ENCODE data around the gene MBD3L2B.

The MBD3L2B gene

GRCh38 chr19:7010722-7011593 is 10.3 kb downstream of the MBD3L2B start:
- DNase-seq = no peak

DNA sequence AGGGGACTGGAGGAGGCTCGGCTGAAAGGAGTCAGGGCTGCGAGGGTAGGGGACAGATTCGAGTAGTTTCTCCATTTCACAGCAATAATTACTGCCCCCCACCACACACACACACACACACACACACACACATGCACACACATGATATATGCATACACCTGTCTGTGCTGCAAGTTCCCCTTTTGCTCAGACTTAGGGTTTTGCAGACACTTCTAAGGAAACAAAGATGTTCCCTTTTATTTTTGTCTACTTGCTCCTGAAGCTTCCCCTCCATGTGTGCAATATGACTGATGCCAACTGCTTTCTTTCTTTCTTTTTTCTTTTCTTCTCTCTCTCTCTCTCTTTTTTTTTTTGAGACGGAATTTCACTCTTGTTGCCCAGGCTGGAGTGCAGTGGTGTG is 13.4 kb downstream of the MBD3L2B start:
- DNase-seq = no peak

GRCh38 chr19:7006135-7006704 is 15.0 kb downstream of the MBD3L2B start:
- no peak for DNase-seq

- no peak for DNase-seq
These were observed 16.8 kb downstream of the MBD3L2B start for GRCh38 chr19:7004313-7004931.

- DNase-seq = no peak
These were observed 20.4 kb downstream of the MBD3L2B start for GRCh38 chr19:7000816-7001215.

DNA sequence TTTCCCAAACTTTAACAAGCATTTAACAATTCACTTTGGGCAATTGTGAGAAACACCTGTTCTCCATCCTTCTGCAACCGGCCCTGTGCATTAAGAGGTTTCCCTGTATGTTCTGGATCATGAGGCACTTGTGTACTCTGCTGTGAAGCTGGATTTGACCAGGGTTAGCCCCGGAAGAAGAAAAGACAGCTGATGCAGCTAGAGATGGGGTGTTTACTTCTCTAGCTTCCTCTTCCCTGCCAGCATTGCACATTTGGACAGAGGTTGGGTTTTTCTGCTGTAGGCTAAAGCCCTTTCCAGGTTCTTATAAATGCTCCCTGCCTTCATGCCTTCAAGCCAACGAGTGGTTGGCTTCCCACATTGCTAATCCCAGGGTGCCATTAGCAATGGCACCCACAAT is 20.9 kb downstream of the MBD3L2B start:
- no peak for DNase-seq

DNA sequence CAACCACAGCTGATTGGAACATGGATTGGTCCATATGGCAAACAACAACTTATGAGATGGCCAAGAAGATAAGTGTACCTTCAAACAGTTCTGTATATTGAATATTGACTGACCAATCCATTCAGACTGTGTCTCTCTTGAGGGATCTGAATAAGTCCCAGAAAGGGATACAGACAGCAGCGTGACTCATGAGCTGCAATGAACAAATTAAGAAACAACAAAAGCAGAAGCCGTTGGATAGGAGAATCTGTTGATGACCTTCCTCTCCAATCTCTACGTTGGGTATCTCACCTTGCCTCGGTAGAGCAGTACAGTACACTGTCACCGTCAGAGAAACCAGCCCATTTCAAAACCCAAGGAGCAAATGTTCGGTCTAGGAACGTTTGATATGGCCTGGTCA is 21.3 kb downstream of the MBD3L2B start:
- no peak for DNase-seq

- no peak for DNase-seq
These were observed 23.4 kb downstream of the MBD3L2B start for GRCh38 chr19:6997679-6998445.

DNA sequence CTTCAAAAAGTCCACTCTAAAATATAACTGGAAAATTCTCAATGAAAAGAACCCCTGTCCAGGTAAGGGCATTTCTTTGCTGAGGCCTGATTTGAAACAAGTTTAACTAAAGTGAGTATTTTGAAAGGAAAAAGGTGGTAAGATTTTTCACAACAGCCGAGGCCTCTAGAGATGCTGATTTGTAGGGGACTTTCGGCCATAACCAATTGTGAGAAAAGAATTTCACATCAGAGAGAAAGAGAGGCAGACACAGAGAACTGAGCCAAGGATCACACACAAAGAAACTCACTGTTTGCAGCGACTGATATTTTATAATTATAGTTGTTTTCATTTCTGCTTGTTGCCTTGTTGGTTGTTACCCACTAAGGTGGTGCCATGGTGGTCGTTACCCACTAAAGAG is 24.4 kb downstream of the MBD3L2B start:
- no peak for DNase-seq

DNA sequence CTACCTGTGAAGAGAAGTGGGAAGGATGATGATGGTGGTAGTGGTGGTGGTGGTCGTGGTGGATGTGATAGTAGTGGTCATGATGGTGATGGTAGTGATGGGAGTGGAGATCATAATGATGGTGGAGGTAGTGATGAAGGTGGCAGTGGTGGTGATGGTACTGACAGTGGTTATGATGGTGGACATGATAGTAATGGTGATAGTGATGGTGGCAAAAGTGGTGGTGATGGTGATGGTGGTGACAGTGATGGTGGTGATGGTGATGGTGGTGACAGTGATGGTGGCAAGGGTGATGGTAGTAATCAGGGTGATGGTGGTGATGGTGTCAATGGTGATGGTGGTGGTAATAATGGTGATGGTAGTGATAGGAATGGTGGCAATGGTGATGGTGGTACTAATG is 26.2 kb downstream of the MBD3L2B start:
- no peak for DNase-seq

DNA sequence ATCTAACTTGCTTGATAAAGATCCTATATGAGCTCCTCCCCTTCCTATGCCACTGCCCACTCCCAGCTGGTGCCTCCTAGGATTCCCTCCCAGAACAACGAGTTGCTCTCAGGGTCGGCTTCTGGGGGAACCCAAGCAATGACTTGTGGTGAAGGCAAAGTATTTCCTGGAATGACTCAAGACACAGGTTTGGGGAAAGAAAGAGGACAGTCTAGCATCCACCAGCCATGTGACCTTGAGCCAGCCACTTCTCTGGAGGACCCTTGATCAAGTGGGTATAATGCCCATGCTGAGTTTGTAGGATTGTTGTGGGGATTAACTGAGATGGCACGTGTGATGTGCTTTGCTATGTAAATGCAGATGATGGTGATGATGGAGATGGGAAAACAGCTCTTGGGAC is 33.0 kb downstream of the MBD3L2B start:
- DNase-seq = no peak

GRCh38 chr19:6987850-6988249 is 33.4 kb downstream of the MBD3L2B start:
- DNase-seq = no peak

- DNase-seq = no peak
These were observed 37.8 kb downstream of the MBD3L2B start for GRCh38 chr19:6983448-6983847.

- DNase-seq = peak; percentile 40
These were observed 41.8 kb downstream of the MBD3L2B start for GRCh38 chr19:6979399-6979798.

GRCh38 chr19:6976197-6976596 is 45.0 kb downstream of the MBD3L2B start:
- DNase-seq = no peak

- no peak for DNase-seq
These were observed 49.9 kb downstream of the MBD3L2B start for GRCh38 chr19:6971366-6971765.

DNA sequence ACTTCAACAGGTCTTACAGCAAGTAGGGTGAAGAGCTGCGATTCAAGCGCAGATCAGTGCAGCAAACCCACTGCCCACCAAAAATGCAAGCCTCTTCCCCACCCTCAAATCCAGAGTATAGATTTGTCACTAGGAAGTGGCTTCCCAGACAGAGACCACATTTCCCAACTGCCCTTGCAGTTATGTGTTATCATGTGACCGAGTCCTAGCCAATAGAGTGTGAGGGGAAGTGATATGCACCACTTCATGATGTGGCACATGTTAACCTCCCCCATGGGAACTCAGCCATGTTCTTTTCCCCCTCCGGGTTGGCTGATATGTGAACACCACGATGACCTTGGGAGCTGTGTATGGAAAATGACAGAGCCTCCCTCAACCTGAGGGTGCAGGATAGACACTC is 50.8 kb downstream of the MBD3L2B start:
- DNase-seq = peak; percentile 4

- DNase-seq = no peak
These were observed 51.2 kb downstream of the MBD3L2B start for GRCh38 chr19:6970021-6970420.

GRCh38 chr19:6969490-6969889 is 51.7 kb downstream of the MBD3L2B start:
- no peak for DNase-seq

Data from activated CD4-positive, alpha-beta T cell treated with anti-CD3 and anti-CD28 coated beads, Interleukin-2, amount 50 U/mL, for 16 hours (primary cell).